K562 (cell line): ENCODE results near the gene FKRP. TPM values are rescaled to one million over a fixed set of nuclear protein-coding genes. Genes with fewer than 3 reads are reported as not detected.

Experiments
- DPF2 ChIP-seq: fragments of 450-650 bp; IDR thresholded peaks from 2 replicates; pipeline ENCODE4 v1.6.1; 2016
- E2F3 ChIP-seq: fragments of 250-450 bp; sonication (Bioruptor Pico); IDR thresholded peaks from 2 replicates; pipeline ENCODE4 v1.4.0; 2020; ENCODE audit warnings: mild to moderate bottlenecking
- ESRRA ChIP-seq: fragments of 450-650 bp; IDR thresholded peaks from 2 replicates; pipeline ENCODE4 v1.6.1; 2014; ENCODE audit warnings: low read depth, mild to moderate bottlenecking, moderate library complexity, borderline replicate concordance
- GATA2 ChIP-seq: sonication (generic); formaldehyde crosslinking; IDR thresholded peaks from 2 replicates; pipeline ENCODE4 v1.4.0; 2020; ENCODE audit warnings: mild to moderate bottlenecking, missing genetic modification reagents
- NBN ChIP-seq: fragments of 450-650 bp; IDR thresholded peaks from 2 replicates; pipeline ENCODE4 v1.6.1; 2016; ENCODE audit warnings: low read depth, mild to moderate bottlenecking
- NRF1 ChIP-seq, 2 experiments: fragments of 450-650 bp; IDR thresholded peaks in 1 of 2; conservative IDR thresholded peaks in 1 of 2; 2 replicates each; pipeline ENCODE4 v1.6.1; 2014; ENCODE audit warnings: mild to moderate bottlenecking in 2 of 2
- POLR2AphosphoS5 ChIP-seq: IDR thresholded peaks from 2 replicates; pipeline ENCODE4 v1.6.1; 2011; ENCODE audit warnings: mild to moderate bottlenecking, low read depth, low read length, moderate library complexity; ENCODE audit not compliant: control insufficient read depth, insufficient read depth
- SAP30 ChIP-seq: fragments of 200-600 bp; sonication (generic); IDR thresholded peaks from 2 replicates; pipeline ENCODE4 v1.6.1; 2012; ENCODE audit warnings: borderline replicate concordance, low read depth, mild to moderate bottlenecking, moderate library complexity, low read length, control low read depth, inconsistent platforms; ENCODE audit not compliant: insufficient read depth, poor library complexity, severe bottlenecking
- TAF1 ChIP-seq: IDR thresholded peaks from 2 replicates; pipeline ENCODE4 v1.6.1; 2011; ENCODE audit warnings: mild to moderate bottlenecking, low read length, moderate library complexity; ENCODE audit not compliant: insufficient read depth, control insufficient read depth, severe bottlenecking; ENCODE audit errors: extremely low read depth
- TAF7 ChIP-seq: fragments of 450-650 bp; IDR thresholded peaks from 2 replicates; pipeline ENCODE4 v1.6.1; 2016; ENCODE audit warnings: missing genetic modification characterization, missing compliant biosample characterization
- XRCC3 ChIP-seq: fragments of 450-650 bp; IDR thresholded peaks from 2 replicates; pipeline ENCODE4 v1.6.1; 2017; ENCODE audit warnings: mild to moderate bottlenecking, moderate library complexity
- ZEB2 ChIP-seq: fragments of 450-650 bp; IDR thresholded peaks from 2 replicates; pipeline ENCODE4 v1.6.1; 2016
- ZNF24 ChIP-seq: fragments of 450-650 bp; IDR thresholded peaks from 2 replicates; pipeline ENCODE4 v1.6.1; 2016
- polyA plus RNA-seq, 8 experiments: library from polyadenylated mRNA; depleted of rRNA in 4 of 8; stranded (reverse) in 5 of 8; unstranded in 3 of 8; fragments of >200 nt; fragmentation: Nextera tagmentation in 2 of 8; fragmentation: Illumina TruSeq in 1 of 8; extraction: Ambion mirVana in 2 of 8; extraction: Trizol in 1 of 8; gene quantifications; 2 replicates each; pipeline versions ENCODE4 v1.2.1 to v1.2.3, GENCODE V29; 2011 to 2014; ENCODE audit warnings: inconsistent platforms in 1 of 8, missing spikeins in 1 of 8
- total RNA-seq, 7 experiments: library from RNA; depleted of rRNA in 6 of 7; stranded (reverse); fragments of >200 nt in 6 of 7; fragmentation: Illumina TruSeq in 2 of 7; extraction: Trizol in 2 of 7; gene quantifications; 2 replicates each; pipeline versions ENCODE4 v1.2.1 to v1.2.3, GENCODE V29; 2011 to 2021; ENCODE audit warnings: low replicate concordance in 1 of 7
- TF ChIP-seq, protein P1 (sequence below): fragments of 250-450 bp; sonication (Bioruptor Pico); IDR thresholded peaks from 2 replicates; pipeline ENCODE4 v1.6.1; 2021; ENCODE audit warnings: mild to moderate bottlenecking
- TF ChIP-seq, protein P2 (sequence below): sonication (generic); formaldehyde crosslinking; IDR thresholded peaks from 2 replicates; pipeline ENCODE4 v1.8.0; 2022; ENCODE audit warnings: missing genetic modification reagents, mild to moderate bottlenecking, moderate library complexity, borderline replicate concordance
- TF ChIP-seq, protein P3 (sequence below): sonication (generic); formaldehyde crosslinking; IDR thresholded peaks from 2 replicates; pipeline ENCODE4 v1.8.0; 2022; ENCODE audit warnings: missing genetic modification reagents, mild to moderate bottlenecking, borderline replicate concordance
- TF ChIP-seq, protein P4 (sequence below): fragments of 450-650 bp; formaldehyde crosslinking; IDR thresholded peaks from 2 replicates; pipeline ENCODE4 v1.4.0; 2020; ENCODE audit warnings: mild to moderate bottlenecking, moderate library complexity
- TF ChIP-seq, protein P5 (sequence below), 2 experiments: fragments of 250-450 bp in 1 of 2; fragments of 450-650 bp in 1 of 2; sonication (Bioruptor Pico) in 1 of 2; IDR thresholded peaks; 2 replicates each; pipeline versions ENCODE4 v1.6.1 to v1.8.0; 2016 to 2021; ENCODE audit warnings: mild to moderate bottlenecking in 2 of 2, moderate library complexity in 2 of 2, missing compliant biosample characterization in 1 of 2, missing genetic modification characterization in 1 of 2
- TF ChIP-seq, protein P6 (sequence below), 2 experiments: fragments of 450-650 bp; conservative IDR thresholded peaks; 2 replicates each; pipeline ENCODE4 v1.6.1; 2017; ENCODE audit warnings: mild to moderate bottlenecking in 2 of 2, moderate library complexity in 2 of 2

The FKRP gene
- total and polyA plus RNA-seq, 9 of the 15 experiments (the other 6 are each of a cell fraction or from before 2014, with no cell fraction given) = 0.68 to 16.1 (median 6.5) TPM

DNA sequence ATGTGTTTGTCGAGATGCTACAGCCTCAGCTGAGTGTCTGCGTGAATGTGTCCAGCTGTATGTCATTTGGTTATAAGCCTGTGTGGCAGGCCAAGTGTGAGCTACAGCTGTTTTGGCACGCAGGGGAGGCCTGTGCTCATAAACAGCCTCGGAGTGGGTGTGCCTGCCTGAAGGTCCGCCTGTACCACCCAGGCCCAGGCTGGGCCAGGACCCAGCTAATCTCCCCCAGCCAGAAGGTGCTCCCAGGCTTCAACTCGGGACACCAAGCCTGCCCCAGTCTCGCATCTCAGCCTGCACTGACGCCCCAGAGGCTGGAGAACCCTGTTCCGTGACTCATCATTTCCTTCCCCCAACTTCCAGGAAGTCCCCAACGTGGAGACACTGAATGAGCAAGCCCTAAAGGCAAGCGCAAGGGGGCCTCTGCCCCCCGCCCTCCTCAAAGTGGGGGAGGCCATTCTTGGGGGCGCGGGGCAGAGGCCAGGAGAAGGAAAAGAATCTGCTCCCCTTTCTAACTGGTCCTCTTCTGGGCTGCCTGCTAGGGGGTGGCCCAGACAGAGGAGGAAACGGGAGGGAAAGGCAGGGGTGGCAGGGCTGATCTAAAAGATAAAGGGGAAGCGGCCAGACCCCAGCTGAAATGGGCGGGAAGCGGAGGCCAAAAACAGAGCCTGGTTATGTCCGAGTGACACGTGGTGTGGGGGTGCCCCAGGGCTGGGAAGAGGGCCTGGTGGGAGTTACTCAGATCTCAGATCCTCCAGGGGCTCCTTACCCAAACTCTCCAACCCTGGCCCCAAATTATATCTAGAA, 40.6 kb downstream of the FKRP start (continued):
- TF ChIP-seq, protein P1, sequence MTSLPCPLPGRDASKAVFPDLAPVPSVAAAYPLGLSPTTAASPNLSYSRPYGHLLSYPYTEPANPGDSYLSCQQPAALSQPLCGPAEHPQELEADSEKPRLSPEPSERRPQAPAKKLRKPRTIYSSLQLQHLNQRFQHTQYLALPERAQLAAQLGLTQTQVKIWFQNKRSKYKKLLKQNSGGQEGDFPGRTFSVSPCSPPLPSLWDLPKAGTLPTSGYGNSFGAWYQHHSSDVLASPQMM = no peak
- TF ChIP-seq ZEB2 (peak; percentile 66; the same call in 1 of the 2 replicates), TAF7 (tag) (peak; percentile 7; the same call in 1 of the 2 replicates), SAP30 (peak; percentile 94), ZNF24 (peak; percentile 43; the same call in 1 of the 2 replicates), GATA2 (CRISPR knock-in tag) (peak; percentile 89), TAF1 (peak; percentile 82), POLR2AphosphoS5 (peak; percentile 65), DPF2 (peak; percentile 93), ESRRA (0 out of 2 replicates have a peak, but pooled peaks have one; percentile 35), XRCC3 (no peak), NBN (peak; percentile 71), E2F3 (CRISPR knock-in tag) (peak; percentile 92), NRF1 (conservative IDR thresholded peaks at IDR 0.05 in 1 of 2, IDR thresholded peaks at IDR 0.05 in 1 of 2) (peak; percentile 69 to 76)
- TF ChIP-seq, protein P2, sequence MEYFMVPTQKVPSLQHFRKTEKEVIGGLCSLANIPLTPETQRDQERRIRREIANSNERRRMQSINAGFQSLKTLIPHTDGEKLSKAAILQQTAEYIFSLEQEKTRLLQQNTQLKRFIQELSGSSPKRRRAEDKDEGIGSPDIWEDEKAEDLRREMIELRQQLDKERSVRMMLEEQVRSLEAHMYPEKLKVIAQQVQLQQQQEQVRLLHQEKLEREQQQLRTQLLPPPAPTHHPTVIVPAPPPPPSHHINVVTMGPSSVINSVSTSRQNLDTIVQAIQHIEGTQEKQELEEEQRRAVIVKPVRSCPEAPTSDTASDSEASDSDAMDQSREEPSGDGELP (CRISPR knock-in tag) = peak; percentile 97
- TF ChIP-seq, protein P3, sequence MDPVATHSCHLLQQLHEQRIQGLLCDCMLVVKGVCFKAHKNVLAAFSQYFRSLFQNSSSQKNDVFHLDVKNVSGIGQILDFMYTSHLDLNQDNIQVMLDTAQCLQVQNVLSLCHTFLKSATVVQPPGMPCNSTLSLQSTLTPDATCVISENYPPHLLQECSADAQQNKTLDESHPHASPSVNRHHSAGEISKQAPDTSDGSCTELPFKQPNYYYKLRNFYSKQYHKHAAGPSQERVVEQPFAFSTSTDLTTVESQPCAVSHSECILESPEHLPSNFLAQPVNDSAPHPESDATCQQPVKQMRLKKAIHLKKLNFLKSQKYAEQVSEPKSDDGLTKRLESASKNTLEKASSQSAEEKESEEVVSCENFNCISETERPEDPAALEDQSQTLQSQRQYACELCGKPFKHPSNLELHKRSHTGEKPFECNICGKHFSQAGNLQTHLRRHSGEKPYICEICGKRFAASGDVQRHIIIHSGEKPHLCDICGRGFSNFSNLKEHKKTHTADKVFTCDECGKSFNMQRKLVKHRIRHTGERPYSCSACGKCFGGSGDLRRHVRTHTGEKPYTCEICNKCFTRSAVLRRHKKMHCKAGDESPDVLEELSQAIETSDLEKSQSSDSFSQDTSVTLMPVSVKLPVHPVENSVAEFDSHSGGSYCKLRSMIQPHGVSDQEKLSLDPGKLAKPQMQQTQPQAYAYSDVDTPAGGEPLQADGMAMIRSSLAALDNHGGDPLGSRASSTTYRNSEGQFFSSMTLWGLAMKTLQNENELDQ = 0 out of 2 replicates have a peak, but pooled peaks have one; percentile 23
- TF ChIP-seq, protein P4, sequence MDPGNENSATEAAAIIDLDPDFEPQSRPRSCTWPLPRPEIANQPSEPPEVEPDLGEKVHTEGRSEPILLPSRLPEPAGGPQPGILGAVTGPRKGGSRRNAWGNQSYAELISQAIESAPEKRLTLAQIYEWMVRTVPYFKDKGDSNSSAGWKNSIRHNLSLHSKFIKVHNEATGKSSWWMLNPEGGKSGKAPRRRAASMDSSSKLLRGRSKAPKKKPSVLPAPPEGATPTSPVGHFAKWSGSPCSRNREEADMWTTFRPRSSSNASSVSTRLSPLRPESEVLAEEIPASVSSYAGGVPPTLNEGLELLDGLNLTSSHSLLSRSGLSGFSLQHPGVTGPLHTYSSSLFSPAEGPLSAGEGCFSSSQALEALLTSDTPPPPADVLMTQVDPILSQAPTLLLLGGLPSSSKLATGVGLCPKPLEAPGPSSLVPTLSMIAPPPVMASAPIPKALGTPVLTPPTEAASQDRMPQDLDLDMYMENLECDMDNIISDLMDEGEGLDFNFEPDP (CRISPR knock-in tag) = no peak
- TF ChIP-seq, protein P5, sequence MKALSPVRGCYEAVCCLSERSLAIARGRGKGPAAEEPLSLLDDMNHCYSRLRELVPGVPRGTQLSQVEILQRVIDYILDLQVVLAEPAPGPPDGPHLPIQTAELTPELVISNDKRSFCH (CRISPR knock-in tag; IDR thresholded peaks at IDR 0.05) = no peak
- TF ChIP-seq, protein P5 (tag; IDR thresholded peaks at IDR 0.05) = 0 out of 2 replicates have a peak, but pooled peaks have one; percentile 35
- TF ChIP-seq, protein P6, sequence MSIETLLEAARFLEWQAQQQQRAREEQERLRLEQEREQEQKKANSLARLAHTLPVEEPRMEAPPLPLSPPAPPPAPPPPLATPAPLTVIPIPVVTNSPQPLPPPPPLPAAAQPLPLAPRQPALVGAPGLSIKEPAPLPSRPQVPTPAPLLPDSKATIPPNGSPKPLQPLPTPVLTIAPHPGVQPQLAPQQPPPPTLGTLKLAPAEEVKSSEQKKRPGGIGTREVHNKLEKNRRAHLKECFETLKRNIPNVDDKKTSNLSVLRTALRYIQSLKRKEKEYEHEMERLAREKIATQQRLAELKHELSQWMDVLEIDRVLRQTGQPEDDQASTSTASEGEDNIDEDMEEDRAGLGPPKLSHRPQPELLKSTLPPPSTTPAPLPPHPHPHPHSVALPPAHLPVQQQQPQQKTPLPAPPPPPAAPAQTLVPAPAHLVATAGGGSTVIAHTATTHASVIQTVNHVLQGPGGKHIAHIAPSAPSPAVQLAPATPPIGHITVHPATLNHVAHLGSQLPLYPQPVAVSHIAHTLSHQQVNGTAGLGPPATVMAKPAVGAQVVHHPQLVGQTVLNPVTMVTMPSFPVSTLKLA (conservative IDR thresholded peaks at IDR 0.05) = peak; percentile 95 to 97
